ENCODE data around the gene IER2.
A peak's percentile ranks its signal among the peaks of the same experiment; 100 is the strongest.

IER2 gene

DNA sequence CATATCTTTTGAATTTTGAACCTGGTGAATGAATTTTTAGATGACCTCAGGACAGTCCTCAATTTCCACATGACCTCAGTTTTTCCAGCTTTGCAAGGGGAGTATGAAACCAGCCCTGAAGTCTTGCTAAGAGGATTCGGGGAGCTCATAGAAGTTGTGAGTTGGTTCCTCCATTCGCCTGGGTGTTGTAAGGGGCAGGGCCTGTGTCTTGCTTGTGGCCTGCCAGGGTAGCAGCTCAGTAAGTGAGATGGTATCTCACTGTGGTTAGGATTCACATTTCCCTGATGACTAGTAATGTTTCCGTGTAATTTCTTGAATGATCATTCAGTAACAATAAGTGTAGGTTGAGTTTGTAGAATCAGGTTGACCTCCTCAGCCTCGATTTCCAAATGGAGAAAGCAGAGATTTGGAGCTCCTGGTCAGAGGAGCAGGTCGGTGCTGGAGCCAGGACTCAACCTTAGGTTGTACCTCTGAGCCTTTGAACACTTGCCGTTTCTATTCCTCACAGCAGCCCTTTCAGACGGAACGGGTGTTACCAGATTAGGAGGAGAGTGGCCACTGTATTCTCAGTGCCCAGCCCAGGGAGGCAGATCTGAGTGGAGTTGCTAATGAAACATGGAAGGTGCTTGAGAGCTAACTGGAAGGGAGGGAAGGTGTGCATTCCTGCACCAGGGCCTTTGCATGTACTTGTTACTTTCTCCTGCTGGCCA is 17.6 kb upstream of the IER2 start:
- Histone ChIP-seq H3K36me3 (peaks cover 54 to 100% (median 87%) of the 10 kb centered on the region in 11 experiments), H3K9me3 (replicated peaks in 1 of 11) (no peaks in the 10 kb centered on the region), H3K27ac (0 out of 22 replicates have a peak overlapping the region, but pooled peaks of 1 of the 11 experiments have one; percentile 7), H4K20me1 (peaks cover 82 to 100% (median 96%) of the 10 kb centered on the region in 11 experiments), H3K4me3 (no peak overlapping the region), H3K4me2 (0 out of 22 replicates have a peak overlapping the region, but pooled peaks of 1 of the 11 experiments have one; percentile 33), H3K4me1 (peaks cover 10 to 55% (median 40%) of the 10 kb centered on the region in 10 experiments), H3K9ac (peak overlapping the region in 2 of 11 experiments; percentile 5 to 23; a peak in 1 of 22 replicates), H3K27me3 (no peaks in the 10 kb centered on the region)
- TF ChIP-seq Cebpa-rat (IDR thresholded peaks at IDR 0.05) = no peak

DNA sequence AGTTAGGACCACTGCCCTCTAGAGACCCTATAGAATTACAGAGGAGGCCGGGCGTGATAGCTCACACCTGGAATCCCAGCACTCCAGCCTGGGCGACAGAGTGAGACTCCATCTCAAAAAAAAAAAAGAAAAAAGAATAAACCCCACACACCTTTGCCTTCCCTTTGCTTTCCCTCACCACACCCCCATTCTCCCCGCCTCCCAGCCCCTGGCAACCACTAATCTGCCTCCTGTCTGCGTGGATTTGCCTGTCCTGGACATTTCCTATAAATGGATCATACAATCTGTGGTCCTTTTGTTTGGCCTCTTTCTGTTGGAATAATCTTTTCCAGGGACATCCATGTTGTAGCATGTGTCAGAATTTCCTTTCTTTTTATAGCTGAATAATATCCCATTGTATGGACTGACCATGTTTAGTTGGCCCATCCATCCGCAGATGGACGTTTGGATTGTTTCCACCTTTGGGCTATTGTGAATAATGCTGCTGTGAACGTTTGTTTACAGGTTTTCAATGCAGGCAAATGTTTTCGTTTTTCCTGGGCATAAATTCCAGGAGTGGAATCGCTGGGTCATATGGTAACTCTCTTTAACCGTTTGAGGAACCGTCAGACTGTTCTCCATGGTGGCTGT is 16.9 kb upstream of the IER2 start:
- Histone ChIP-seq H3K36me3 (peaks cover 60 to 100% (median 87%) of the 10 kb centered on the region in 11 experiments), H3K4me1 (peaks cover 10 to 56% (median 39%) of the 10 kb centered on the region in 10 experiments), H3K4me3 (no peak overlapping the region), H3K27me3 (no peaks in the 10 kb centered on the region), H3K27ac (0 out of 22 replicates have a peak overlapping the region, but pooled peaks of 1 of the 11 experiments have one; percentile 7), H4K20me1 (peaks cover 79 to 100% (median 93%) of the 10 kb centered on the region in 11 experiments), H3K4me2 (no peak overlapping the region), H3K9ac (peak overlapping the region in 1 of 11 experiments; percentile 5; a peak in 1 of 22 replicates), H3K9me3 (replicated peaks in 1 of 11) (no peaks in the 10 kb centered on the region)
- no peak for TF ChIP-seq Cebpa-rat (IDR thresholded peaks at IDR 0.05)

DNA sequence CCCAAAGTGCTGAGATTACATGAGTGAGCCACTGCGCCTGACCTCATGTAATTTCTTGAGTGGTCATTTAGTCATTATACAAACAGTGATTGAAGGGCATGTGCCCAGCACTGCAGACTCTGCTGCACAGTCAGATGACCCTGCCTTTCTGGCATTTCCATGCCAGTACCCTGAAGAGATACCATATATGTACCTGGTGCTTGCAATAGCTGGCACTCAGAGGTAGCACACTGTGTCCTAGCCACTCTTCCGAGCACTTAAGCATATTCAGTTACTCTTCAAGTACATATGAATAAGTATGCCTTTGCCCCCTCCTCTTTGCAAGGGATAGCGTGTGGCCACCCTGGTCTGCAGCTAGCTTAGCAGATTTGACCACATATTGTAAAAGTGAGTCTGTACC is 15.6 kb upstream of the IER2 start:
- no peak overlapping the region for H3K4me3 ChIP-seq
- peaks cover 58 to 94% (median 83%) of the 10 kb centered on the region in 11 experiments for H3K36me3 ChIP-seq
- no peak overlapping the region for H3K27ac ChIP-seq
- H4K20me1 ChIP-seq = peaks cover 68 to 96% (median 84%) of the 10 kb centered on the region in 11 experiments
- H3K4me1 ChIP-seq = peaks cover 18 to 56% (median 43%) of the 10 kb centered on the region in 10 experiments
- TF ChIP-seq Cebpa-rat (IDR thresholded peaks at IDR 0.05) = no peak
- no peak overlapping the region; a peak in 1 of 22 replicates for H3K9ac ChIP-seq
- no peaks in the 10 kb centered on the region for H3K27me3 ChIP-seq
- H3K4me2 ChIP-seq = no peak overlapping the region
- H3K9me3 ChIP-seq (replicated peaks in 1 of 11) = no peaks in the 10 kb centered on the region

DNA sequence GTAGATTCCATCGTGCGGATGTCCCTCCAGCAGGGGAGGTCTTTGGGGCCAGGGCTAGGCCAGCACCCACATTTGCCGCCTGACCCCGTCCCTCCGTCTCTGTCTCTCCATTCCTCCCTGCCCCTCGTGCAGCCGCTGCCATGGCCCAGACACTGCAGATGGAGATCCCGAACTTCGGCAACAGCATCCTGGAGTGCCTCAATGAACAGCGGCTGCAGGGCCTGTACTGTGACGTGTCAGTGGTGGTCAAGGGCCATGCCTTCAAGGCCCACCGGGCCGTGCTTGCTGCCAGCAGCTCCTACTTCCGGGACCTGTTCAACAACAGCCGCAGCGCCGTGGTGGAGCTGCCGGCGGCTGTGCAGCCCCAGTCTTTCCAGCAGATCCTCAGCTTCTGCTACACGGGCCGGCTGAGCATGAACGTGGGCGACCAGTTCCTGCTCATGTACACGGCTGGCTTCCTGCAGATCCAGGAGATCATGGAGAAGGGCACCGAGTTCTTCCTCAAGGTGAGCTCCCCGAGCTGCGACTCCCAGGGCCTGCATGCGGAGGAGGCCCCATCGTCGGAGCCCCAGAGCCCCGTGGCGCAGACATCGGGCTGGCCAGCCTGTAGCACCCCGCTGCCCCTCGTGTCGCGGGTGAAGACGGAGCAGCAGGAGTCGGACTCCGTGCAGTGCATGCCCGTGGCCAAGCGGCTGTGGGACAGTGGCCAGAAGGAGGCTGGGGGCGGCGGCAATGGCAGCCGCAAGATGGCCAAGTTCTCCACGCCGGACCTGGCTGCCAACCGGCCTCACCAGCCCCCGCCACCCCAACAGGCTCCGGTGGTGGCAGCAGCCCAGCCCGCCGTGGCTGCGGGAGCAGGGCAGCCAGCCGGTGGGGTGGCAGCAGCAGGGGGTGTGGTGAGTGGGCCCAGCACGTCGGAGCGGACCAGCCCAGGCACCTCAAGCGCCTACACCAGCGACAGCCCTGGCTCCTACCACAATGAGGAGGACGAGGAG is 14.8 kb upstream of the IER2 start:
- H4K20me1 ChIP-seq = peaks cover 60 to 92% (median 76%) of the 10 kb centered on the region in 11 experiments

DNA sequence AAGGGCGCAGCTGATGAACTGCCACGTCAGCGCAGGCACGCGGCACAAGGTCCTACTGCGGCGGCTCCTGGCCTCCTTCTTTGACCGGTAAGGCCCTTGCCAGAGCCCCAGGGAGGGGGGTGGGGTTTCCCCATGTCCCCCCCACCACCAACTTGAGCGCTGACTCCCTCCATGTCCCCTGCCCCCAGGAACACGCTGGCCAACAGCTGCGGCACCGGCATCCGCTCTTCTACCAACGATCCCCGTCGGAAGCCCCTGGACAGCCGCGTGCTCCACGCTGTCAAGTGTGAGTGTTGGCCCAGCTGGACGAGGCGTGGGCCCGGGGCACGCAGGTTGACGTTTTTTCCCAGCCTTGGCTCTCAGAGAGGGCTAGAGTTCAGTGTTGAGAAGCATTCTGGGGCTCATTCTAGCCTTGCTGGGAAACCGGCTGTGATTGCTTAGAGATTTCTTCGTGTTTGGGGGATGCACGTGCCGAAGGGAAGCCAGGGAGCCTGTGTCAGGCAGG is 12.9 kb upstream of the IER2 start:
- Histone ChIP-seq H3K4me2 (peak overlapping the region in 5 of 11 experiments; percentile 84 to 94 (median 92); a peak in 5 of 22 replicates), H3K27ac (peak overlapping the region in 6 of 11 experiments; percentile 72 to 83 (median 76); a peak in 5 of 22 replicates), H3K4me1 (peaks cover 21 to 50% (median 32%) of the 10 kb centered on the region in 10 experiments), H3K9me3 (replicated peaks in 1 of 11) (no peaks in the 10 kb centered on the region), H3K36me3 (peaks cover 58 to 86% (median 72%) of the 10 kb centered on the region in 11 experiments), H3K4me3 (no peak overlapping the region), H3K27me3 (no peaks in the 10 kb centered on the region), H3K9ac (no peak overlapping the region), H4K20me1 (peaks cover 40 to 77% (median 57%) of the 10 kb centered on the region in 11 experiments)
- TF ChIP-seq Cebpa-rat (IDR thresholded peaks at IDR 0.05) = no peak

More for the DNA sequence above, 14.8 kb upstream of the IER2 start:
- Histone ChIP-seq H3K9ac (no peak overlapping the region; a peak in 1 of 22 replicates), H3K9me3 (replicated peaks in 1 of 11) (no peaks in the 10 kb centered on the region), H3K27ac (no peak overlapping the region), H3K36me3 (peaks cover 58 to 92% (median 80%) of the 10 kb centered on the region in 11 experiments), H3K27me3 (no peaks in the 10 kb centered on the region), H3K4me3 (no peak overlapping the region), H3K4me1 (peaks cover 21 to 61% (median 48%) of the 10 kb centered on the region in 10 experiments), H3K4me2 (no peak overlapping the region)
- no peak for TF ChIP-seq Cebpa-rat (IDR thresholded peaks at IDR 0.05)

DNA sequence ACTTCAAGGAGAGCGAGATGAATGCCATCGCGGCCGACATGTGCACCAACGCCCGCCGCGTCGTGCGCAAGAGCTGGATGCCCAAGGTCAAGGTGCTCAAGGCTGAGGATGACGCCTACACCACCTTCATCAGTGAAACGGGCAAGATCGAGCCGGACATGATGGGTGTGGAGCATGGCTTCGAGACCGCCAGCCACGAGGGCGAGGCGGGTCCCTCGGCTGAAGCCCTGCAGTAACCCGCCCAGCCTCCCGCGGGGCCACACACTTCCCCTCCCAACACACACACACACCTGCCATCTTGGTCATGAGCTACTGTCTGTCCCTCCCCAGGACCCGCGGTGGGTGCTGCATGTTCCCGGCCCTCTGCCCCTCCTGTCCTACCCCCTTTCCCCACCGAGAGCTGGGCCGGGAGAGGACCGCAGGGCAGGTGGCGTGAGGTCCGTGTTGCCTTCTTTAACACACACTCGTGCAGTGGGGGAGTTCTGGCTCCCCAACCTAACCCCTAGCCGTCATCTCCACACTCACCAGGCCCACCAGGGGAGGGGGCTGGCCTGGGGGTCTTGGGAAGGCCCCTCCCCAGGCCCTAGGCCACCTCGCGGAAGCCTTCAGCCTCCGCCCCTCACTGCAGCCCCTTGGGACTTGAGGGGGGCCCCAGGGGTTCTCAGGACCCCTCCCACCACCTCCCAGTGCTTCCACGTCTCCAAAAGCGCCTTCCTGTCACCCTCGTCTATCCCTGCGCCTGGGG is 11.9 kb upstream of the IER2 start:
- no peaks in the 10 kb centered on the region for H3K9me3 ChIP-seq (replicated peaks in 1 of 11)
- H4K20me1 ChIP-seq = peaks cover 30 to 77% (median 47%) of the 10 kb centered on the region in 11 experiments
- H3K4me2 ChIP-seq = peak overlapping the region; percentile 58 to 94 (median 86)
- H3K27me3 ChIP-seq = no peaks in the 10 kb centered on the region
- peak overlapping the region; percentile 52 to 72 (median 62); a peak in 19 of 22 replicates for H3K9ac ChIP-seq
- peaks cover 21 to 54% (median 40%) of the 10 kb centered on the region in 10 experiments for H3K4me1 ChIP-seq
- H3K36me3 ChIP-seq = peaks cover 50 to 86% (median 68%) of the 10 kb centered on the region in 11 experiments
- H3K27ac ChIP-seq = peak overlapping the region; percentile 42 to 83 (median 75); a peak in 21 of 22 replicates
- TF ChIP-seq Cebpa-rat (IDR thresholded peaks at IDR 0.05) = no peak
- peak overlapping the region in 6 of 10 experiments; percentile 15 to 52 (median 32); a peak in 8 of 20 replicates for H3K4me3 ChIP-seq

DNA sequence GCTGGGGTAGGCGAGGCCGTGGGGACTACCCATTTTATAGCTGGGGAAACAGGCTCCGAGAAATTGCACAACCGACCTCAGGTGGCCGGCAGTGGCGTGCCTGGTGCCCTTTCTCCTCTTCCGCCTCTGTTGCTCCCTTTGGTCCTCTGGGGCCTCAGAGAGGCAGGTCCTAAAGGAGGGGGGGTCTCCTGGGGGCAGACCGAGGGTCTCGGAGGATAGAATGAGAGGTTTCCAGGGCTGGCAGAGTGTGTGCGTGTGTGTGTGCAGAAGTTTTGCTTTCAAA is 11.4 kb upstream of the IER2 start:
- no peaks in the 10 kb centered on the region for H3K9me3 ChIP-seq (replicated peaks in 1 of 11)
- peaks cover 21 to 59% (median 43%) of the 10 kb centered on the region in 10 experiments for H3K4me1 ChIP-seq
- peaks cover 25 to 74% (median 42%) of the 10 kb centered on the region in 11 experiments for H4K20me1 ChIP-seq
- H3K4me3 ChIP-seq = peak overlapping the region in 6 of 10 experiments; percentile 15 to 52 (median 32); a peak in 7 of 20 replicates
- H3K4me2 ChIP-seq = peak overlapping the region; percentile 58 to 94 (median 86)
- H3K36me3 ChIP-seq = peaks cover 52 to 86% (median 67%) of the 10 kb centered on the region in 11 experiments
- peak in 8 of 11 experiments; percentile 28 to 89 (median 72); a peak in 12 of 22 replicates for TF ChIP-seq Cebpa-rat (IDR thresholded peaks at IDR 0.05)
- H3K27me3 ChIP-seq = no peaks in the 10 kb centered on the region
- peak overlapping the region; percentile 52 to 72 (median 62); a peak in 19 of 22 replicates for H3K9ac ChIP-seq
- peak overlapping the region; percentile 42 to 83 (median 75); a peak in 20 of 22 replicates for H3K27ac ChIP-seq
